HG02610 (cell line): ENCODE data around the gene ACHE.
A peak's percentile ranks its signal among the peaks of the same experiment; 100 is the strongest.

Experiments
- ATAC-seq: cut with Tn5 transposase; IDR thresholded peaks from one replicate; pipeline ENCODE4 v1.9.1; 2021; ENCODE audit warnings: mild to moderate bottlenecking, moderate library complexity; ENCODE audit not compliant: unreplicated experiment

Gene ACHE

DNA sequence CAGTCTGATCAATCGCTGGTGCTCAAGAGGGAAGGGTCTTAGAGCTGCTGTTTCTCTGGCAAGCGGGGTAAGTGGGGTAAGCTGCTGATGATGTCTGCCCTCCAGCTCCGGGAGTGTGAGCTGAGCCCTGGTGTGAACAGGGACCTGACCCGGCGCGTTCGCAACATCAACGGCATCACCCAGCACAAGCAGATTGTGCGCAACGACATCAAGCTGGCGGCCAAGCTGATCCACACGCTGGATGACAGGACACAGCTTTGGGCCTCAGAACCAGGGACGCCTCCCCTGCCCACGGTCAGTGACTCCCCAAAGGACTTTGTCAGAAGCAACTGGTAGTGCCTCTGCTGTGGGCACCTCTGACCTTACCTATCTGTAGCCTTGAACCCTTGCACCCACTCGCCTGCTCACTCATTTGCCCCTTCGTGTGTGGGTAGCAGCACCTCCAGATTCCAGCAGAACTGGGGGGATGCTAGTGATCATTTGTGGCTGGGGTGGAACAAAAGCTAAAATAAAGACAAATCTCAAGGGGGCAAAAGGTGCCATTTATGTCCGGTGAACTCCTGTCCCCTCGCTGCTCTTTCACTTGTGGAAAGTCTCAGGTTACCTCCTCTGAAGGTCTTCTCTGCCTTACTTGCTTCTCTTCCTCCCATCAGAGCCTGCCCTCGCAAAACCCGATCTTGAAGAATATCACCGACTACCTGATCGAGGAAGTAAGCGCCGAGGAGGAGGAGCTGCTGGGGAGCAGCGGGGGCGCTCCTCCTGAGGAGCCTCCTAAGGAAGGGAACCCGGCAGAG is 9.3 kb downstream of the ACHE start:
- ATAC-seq, result no peak

DNA sequence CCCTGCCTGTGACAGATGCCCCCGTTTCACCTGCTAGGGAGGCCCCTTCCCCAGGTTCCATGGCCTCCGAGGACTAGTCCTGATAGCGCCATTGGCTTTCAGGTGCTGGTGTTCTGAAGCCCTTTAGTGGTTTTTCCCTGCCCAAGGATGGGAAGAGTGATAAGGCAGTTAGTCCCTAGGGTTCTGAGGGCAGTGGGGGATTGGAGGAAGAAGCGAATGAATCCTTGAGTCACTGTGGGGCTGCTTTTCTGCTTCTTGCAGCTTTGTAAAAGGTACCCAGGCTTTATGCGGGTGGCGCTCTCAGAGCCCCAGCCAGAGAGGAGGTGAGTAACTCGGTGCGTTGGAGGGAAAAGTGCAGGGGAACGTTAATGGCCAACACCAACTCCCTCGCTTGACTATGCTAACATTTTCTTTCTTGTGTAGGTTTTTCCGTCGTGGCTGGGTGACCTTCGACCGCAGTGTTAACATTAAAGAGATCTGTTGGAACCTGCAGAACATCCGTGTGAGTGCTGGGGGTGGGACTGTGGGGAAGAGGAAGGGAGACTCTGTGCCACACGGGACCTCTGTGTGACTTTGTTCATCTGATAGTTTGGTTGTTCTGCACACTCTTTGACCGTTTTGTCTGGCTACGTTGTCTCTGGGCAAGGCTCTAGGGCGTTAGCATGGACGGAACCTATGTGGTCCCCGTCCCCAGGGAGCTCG is 10.1 kb downstream of the ACHE start:
- no peak for ATAC-seq

DNA sequence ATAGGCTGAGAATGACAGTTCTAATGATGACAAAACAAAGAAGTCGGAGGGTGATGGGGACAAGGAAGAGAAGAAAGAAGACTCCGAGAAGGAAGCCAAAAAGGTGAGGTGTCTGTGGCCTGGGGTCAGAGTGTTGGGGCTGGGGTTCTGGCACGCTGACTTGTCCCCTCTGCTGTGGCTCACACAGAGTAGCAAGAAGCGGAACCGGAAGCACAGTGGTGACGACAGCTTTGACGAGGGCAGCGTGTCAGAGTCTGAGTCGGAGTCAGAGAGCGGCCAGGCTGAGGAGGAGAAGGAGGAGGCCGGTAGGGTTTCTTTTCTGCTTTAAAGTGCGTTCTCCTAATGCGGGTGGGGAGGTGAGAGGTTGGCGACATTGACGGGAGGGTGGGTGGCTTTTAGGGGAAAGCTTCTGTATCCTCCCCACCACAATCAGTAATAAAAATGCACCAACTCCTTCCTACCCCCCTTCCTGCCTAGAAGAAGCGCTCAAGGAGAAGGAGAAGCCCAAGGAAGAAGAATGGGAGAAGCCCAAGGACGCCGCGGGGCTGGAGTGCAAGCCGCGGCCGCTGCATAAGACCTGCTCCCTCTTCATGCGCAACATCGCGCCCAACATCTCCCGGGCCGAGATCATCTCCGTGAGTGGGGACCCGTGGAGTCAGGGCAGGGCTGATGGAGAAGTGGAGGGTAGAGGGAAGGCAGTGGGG is 10.8 kb downstream of the ACHE start:
- no peak for ATAC-seq

DNA sequence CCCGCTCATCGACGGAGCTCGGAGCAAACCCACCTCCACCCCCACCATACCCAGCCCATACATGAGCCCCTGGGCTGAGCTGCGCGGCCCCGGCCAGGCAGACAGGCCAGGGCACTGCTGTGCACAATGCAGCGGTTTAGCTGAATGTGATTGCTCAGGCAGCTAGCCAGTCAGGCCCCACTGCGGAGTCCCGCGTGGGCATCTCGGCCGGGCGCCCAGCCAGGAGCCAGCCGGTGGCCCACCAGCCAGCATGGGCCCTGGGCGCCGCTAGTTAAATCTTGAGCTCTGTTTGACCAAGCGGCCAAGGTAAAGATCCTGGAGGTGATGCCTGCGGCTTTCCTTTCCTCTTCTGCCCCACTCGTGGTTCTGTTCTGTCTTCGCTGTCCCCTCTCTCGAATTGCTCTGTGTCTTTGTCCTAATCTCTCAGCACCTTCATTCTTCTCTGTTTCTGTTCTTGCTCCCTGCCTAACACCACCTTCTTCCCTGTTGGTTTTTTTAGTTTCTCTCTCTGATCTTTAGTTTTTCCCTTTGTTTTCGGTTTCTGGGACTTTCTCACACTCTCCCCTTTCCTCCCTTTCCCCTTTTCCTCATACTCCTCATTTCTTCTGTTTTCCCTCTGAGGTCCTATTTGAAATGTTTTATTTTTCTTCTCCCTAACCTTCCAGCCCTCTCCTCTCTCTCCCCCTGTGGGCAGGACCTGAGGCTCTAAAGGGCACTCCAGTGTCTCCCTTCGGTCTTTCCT is 12.7 kb downstream of the ACHE start:
- no peak for ATAC-seq

DNA sequence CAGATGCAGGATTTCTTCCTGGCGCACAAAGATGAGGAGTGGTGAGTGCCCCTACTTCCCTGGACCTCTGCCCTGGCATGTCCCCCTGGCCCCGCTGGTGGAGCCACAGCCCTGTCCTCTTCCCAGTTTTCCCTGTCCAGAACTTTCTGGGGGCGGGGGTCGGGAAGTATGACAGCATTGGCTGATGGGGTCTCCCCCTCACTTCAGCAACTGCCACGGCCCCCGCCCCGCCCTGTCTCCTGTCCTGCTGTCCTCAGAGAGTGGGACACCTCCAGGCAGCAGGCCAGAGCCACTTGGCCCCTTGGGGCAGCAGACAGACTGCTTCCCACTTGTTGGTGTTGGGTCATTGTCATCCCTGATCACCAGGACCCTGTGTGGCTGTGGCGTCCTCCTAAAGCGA is 13.5 kb downstream of the ACHE start:
- no peak for ATAC-seq

DNA sequence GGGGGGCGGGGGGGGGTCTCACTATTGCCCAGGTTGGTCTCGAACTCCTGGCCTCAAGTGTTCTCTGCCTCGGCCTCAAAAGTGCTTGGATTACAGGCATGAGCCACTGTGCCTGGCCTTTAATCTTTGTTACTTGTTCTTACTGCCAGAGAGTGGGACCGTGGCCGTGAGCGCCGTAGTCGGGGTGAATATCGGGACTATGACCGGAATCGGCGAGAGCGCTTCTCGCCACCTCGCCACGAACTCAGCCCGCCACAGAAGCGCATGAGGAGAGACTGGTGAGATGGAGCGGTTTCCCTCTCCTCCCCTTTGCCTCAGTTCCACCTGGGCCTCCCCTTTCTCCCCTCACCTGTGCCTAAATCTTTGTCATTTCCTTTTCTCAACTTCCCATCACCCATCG is 14.6 kb downstream of the ACHE start:
- no peak for ATAC-seq

DNA sequence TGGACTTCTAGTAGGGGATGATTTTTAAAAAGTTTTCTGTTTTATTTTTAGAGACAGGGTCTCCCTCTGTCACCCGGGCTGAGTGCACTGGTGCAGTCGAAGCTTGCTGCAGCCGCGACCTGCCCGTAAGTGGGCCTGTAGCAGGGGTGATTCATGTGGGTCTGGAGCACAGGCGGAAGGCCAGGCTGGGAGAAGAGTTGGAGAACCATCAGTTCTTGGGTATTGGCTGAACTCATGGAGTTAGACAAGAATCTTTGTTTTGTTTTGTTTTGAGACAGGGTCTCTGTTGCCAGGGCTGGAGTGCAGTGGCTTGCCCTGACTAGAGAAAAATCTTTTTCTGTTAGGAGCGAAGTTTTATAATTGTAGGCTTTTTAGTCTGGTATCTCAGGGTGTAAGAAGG is 15.0 kb downstream of the ACHE start:
- no peak for ATAC-seq

DNA sequence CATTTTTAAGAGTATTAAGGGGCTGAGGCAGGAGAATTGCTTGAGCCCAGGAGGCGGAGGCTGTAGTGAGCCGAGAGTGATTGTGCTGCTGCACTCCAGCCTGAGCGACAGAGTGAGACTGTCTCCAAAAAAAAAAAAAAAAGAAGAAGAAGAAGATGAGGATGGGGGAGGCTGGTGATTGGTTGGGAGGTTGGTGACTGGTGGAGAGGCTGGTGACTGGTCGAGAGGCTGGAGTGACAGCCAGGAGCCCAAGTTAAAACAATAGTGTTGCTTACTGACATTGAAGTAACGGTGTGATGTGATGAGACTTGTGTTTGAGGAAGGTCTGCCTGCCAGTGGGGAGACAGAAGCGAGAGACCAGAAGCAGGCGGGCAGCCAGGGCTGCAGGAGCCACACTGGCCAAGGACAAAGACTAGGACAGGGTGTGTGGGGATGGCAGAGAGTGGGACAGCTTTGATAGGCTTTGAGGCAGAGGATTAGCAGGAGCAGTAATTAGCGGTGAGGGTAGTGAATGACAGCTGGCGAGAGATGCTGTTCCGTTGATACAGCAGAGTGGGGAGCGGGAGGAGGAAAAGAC is 15.9 kb downstream of the ACHE start:
- ATAC-seq, result no peak

DNA sequence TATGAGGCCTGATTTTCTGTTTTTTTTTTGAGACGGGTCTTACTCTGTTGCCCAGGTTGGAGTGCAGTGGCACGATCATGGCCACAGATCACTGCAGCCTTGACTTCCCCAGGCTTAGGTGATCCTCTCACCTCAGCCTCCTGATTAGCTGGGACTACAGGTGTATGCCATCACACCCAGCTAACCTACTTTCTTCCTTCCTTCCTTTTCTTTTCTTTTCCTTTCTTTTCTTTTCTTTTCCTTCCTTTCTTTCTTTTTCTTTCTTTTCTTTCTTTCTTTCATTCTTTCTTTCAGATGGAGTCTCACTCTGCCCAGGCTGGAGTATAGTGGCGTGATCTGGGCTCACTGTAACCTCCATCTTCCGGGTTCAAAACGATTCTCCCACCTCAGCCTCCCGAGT is 17.0 kb downstream of the ACHE start:
- ATAC-seq, result no peak

DNA sequence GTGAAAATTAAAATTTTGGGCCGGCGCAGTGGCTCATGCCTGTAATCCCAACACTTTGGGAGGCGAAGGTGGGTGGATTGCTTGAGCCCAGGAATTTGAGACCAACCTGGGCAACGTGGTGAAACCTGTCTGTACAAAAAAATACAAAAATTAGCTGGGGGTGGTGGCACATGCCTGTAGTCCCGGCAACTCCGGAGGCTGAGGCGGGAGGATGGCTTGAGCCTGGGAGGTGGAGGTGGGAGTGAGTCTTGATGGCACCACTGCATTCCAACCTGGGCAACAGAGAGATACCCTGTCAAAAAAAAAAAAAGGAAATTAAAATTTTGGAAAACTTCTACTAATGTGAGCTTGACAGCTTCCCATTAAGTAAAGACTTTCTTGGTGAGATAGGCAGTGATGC is 17.7 kb downstream of the ACHE start:
- ATAC-seq, result no peak

DNA sequence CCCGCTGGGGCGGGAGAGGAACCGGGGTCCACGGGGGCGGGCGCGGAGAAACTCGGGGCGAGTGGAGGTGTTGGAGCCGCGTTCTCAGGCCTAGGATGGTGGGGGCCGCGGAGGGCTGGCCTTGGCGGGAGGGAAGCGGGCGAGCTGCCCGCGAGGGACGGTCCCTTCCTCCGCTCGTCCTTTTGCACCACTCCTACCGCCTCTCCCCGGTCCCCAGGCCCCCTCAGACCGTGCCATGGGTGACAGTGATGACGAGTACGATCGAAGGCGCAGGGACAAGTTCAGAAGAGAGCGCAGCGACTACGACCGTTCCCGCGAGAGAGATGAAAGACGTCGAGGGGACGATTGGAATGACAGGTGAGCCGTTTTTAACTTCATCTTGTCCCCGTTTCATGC is 20.3 kb downstream of the ACHE start:
- peak; percentile 22 for ATAC-seq

DNA sequence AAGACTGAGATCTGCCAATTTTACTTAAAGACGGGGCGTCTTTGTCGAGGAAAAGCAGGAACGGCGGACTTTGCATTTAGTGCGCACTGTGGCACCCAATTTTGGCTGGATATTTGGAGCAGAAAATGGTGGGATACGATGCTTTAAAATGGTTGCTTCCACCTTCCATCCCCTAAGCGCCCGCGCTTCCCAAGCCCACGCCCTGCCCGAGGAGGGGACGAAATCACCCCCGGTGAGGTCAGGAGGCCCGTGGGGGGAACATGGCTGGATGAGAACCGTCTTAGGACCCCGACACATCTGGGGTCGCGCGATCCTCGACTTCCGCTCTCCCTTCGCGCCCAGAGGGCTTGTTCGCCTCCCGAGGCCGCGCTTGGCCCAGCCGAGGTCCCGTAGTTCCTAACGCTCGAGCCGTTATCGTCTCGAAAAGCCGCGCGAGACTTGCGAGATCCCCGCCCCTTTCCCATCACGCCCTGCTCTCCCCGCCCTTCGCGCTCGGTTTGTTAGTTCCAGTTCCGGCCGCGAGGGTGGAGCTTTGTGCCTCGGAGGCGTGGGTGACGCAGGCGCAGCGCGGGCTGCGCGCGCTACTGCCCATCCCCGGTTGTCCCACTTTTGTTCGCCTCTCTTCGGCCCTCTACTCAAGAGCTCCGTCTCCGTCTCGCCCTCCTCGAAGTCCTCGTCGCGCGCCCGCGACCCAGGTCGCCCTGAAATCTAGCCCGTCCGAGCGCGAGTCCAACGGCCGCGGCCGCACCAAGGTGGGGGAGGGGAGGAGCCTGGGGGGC is 20.9 kb downstream of the ACHE start, which contains the start of gene SRRT:
SRRT (plus strand) TSS at position 527 of the 779 bp plus-strand sequence. CDS start 488 bp downstream, outside the sequence.
- ATAC-seq, result peak; percentile 87

DNA sequence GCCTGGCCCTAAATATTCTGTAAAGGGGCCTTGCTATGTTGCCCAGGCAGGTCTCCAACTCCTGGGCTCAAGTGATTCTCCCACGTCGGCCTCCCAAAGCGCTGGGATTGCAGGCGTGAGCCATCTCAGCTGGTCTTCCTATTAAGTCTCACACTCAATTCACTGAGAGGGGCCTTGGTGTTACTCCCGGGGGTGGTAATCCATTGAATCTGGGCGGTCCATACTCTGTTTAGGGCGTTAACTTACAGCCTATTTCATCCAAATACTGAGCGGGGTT is 21.4 kb downstream of the ACHE start:
- ATAC-seq, result no peak

DNA sequence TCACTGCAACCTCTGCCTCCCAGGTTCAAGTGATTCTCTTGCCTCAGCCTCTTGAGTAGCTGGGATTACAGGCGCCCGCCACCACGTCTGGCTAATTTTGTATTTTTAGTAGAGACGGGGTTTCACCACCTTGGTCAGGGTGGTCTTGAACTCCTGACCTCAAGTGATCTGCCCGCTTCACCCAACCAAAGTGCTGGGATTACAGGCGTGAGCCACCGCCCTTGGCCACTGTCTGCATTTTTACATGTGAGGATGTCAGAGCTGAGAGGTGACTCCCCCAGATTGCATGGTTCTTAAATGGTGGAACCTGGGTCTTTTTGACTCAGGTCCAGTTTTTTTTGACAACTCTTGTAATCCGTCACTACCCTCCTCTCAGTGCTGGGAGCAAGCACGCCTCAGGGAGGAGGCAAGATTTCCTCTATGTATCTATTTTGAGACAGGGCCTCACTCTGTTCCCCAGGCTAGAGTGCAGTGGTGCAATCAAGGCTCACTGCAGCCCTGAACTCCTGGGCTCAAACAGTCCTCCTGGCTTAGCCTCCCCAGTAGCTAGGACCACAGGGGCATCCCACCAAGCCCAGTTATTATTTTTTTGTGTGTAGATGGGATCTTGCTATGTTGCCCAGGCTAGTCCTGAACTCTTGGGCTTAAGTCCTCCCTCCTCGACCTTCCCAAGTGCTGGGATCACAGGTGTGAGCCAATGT is 21.9 kb downstream of the ACHE start:
- no peak for ATAC-seq

DNA sequence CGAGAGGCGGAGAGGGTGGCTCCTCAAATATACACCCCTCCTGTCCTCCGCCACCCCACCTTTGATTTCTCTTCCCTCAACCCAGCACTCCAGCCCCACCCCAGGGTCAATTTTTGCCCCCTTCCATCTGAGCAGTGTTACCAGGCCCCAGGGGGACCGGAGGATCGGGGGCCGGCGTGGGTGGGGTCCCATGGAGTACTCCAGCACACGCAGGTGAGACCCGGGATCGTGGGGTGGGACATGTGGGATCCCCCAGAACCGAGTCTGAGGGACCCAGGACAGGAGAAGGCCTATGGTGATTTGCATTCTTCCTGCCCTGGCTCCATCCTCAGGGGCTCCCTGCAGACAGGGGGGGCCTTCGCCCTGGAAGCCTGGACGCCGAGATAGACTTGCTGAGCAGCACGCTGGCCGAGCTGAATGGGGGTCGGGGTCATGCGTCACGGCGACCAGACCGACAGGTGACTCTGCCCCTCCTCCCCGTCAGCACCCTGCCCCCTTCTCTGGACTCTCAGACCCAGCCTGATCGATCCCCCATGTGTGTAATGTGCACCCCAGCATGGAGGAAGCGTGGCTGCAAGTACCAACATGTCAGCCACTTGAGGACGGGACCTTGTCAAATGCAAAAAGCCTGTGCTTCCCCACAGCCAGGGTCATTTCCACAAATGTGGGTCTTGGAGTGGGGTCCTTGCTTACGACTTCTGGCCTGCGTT is 27.8 kb downstream of the ACHE start:
- no peak for ATAC-seq

DNA sequence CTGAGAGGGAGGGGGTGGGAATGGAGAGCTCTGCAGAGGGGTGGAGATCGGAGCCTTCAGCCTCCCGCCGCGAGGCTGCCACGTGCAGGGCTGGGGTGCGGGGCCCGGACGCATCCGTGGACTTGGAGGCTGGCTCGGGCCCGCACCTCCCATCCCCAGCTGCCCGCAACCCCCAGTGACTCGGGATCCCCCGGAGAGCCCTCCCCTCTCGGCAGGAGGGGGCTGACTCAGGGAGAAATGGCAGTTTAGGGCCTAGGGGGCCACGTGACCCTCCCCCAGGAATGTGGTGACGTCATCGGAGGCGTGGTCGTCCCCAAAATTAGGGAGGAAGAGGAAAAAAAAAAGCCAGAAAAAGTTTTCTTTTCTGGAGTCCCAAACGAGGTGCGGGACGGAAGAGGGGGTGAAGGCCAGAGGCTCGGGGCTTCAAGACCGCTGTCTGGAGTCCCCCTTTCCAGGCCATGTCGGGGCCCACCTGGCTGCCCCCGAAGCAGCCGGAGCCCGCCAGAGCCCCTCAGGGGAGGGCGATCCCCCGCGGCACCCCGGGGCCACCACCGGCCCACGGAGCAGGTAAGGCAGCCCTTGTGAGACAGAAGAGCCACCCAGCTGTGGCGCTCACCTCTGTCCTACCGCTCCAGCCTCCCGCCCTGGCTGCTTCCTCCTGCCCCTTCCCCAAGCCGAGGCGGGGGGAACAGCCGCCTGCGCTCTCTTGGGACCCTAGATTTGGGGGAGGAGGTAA is 28.5 kb downstream of the ACHE start, which contains the start of gene TRIP6:
TRIP6 (plus strand) TSS at position 348 of the 736 bp plus-strand sequence; CDS start at position 459, 111 bp downstream.
- ATAC-seq, result peak; percentile 47

DNA sequence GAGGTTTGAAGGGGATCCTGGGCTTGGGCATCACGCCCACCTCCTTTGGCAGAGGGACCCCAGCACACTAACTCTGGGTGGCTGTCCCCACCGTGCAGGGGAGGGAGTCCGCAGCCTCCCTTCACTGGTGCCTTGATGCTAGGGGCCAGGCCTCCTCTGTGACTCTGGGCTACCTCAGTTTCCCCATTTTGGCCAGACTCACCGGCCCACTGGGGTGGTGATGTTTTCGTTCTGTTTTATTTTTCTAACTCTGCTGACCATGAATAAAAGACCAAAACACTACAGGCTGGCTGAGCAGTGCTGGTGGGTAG is 29.0 kb downstream of the ACHE start:
- ATAC-seq, result no peak
